Esophagus squamous epithelium (tissue), 5 donors: Measurements from ENCODE around the gene OXER1. TPM values are rescaled to one million over a fixed set of nuclear protein-coding genes. Genes with fewer than 3 reads are reported as not detected.

Experiments
- DNase-seq: peaks from one replicate; lab custom pipeline; 2025; lab: John Stamatoyannopoulos, UW
- H3K27ac ChIP-seq, 4 donors: fragments of 200-600 bp; sonication (generic); one replicate each; pipeline ENCODE4 v1.5.1; 2016 to 2019; ENCODE audit warnings: mild to moderate bottlenecking in 1 of 4
- H3K27me3 ChIP-seq, 4 donors: fragments of 200-600 bp; sonication (generic); 1 replicate in 3 of 4; 2 replicates in 1 of 4; pipeline versions ENCODE4 v1.5.1 to v1.6.0; 2017 to 2021; ENCODE audit warnings: antibody characterized with exemption in 1 of 4
- H3K36me3 ChIP-seq, 3 donors: fragments of 200-600 bp; sonication (generic); one replicate each; pipeline ENCODE4 v1.5.1; 2016 to 2019
- H3K4me1 ChIP-seq, 3 donors: fragments of 200-600 bp; sonication (generic); one replicate each; pipeline ENCODE4 v1.5.1; 2017 to 2019
- H3K4me3 ChIP-seq, 4 donors: fragments of 200-600 bp; sonication (generic); 1 replicate in 3 of 4; 2 replicates in 1 of 4; pipeline ENCODE4 v1.5.1; 2016 to 2019; ENCODE audit warnings: mild to moderate bottlenecking in 2 of 4, moderate library complexity in 1 of 4
- H3K9me3 ChIP-seq, 3 donors: fragments of 200-600 bp; sonication (generic); one replicate each; pipeline ENCODE4 v1.5.1; 2016 to 2019
- CTCF ChIP-seq, 6 experiments: fragments of 450-650 bp in 4 of 6; fragments of 200-600 bp in 2 of 6; sonication (generic) in 2 of 6; IDR thresholded peaks; one replicate each; pipeline ENCODE4 v1.5.1; 2016 to 2019; ENCODE audit warnings: antibody characterized with exemption in 6 of 6, mild to moderate bottlenecking in 4 of 6, moderate library complexity in 4 of 6
- POLR2A ChIP-seq, 4 donors: fragments of 450-650 bp; IDR thresholded peaks; one replicate each; pipeline ENCODE4 v1.6.1; 2017; ENCODE audit warnings: antibody characterized with exemption in 4 of 4, mild to moderate bottlenecking in 4 of 4, moderate library complexity in 3 of 4
- WGBS, 2 donors: methylation state at CpG; one replicate each; pipeline ENCODE4 v1.1.5; 2018; 5-methylcytosine and 5-hydroxymethylcytosine counted together
- intact Hi-C: fragments of 100-400 bp; cut with DNase I; formaldehyde crosslinking; loops from one replicate; pipeline ENCODE4 v1.15.0; 2022
- total RNA-seq, 4 donors: library from RNA; depleted of rRNA; stranded (reverse); fragments of >200 nt; gene quantifications; one replicate each; pipeline ENCODE4 v1.1.0, GENCODE V29; 2016
- donor health status: DM: yes; HTN: yes; CAD: no.

The OXER1 gene
- total RNA-seq, 4 donors from 2014 or later: 0.18 to 2.3 (median 1.1) TPM

GRCh38 chr2:42726680-42727079 lies 37.3 kb downstream of the OXER1 start:
- WGBS, 2 donors: 87 to 96% methylated on average over 2 of the region's 2 CpGs
- H3K4me3 ChIP-seq: no peak overlapping the region
- H3K27me3 ChIP-seq: no peaks in the 10 kb centered on the region
- DNase-seq: no peak
- H3K9me3 ChIP-seq: peaks cover 0 to 11% (median 6%) of the 10 kb centered on the region in 3 donors
- H3K4me1 ChIP-seq: peaks cover 0 to 13% (median 5%) of the 10 kb centered on the region in 3 donors
- H3K27ac ChIP-seq: no peak overlapping the region
- peaks cover 0 to 21% (median 0%) of the 10 kb centered on the region in 3 donors for H3K36me3 ChIP-seq
- no peak for TF ChIP-seq POLR2A (IDR thresholded peaks at IDR 0.05)
- TF ChIP-seq CTCF (IDR thresholded peaks at IDR 0.05): no peak
- intact Hi-C loops: no loop called here

- Histone ChIP-seq H3K9me3 (peaks cover 0 to 11% (median 6%) of the 10 kb centered on the region in 3 donors), H3K27me3 (no peaks in the 10 kb centered on the region), H3K4me3 (no peak overlapping the region), H3K36me3 (peaks cover 0 to 21% (median 0%) of the 10 kb centered on the region in 3 donors), H3K27ac (no peak overlapping the region), H3K4me1 (peaks cover 0 to 13% (median 5%) of the 10 kb centered on the region in 3 donors)
- TF ChIP-seq CTCF (IDR thresholded peaks at IDR 0.05): no peak
- no peak for TF ChIP-seq POLR2A (IDR thresholded peaks at IDR 0.05)
- intact Hi-C loops: no loop called here
- WGBS, 2 donors: 73 to 95% methylated on average over 1 to 4 of the region's 4 CpGs
- no peak for DNase-seq
Observed at GRCh38 chr2:42725657-42726056, 38.3 kb downstream of the OXER1 start.

GRCh38 chr2:42724886-42725285 lies 39.0 kb downstream of the OXER1 start:
- TF ChIP-seq POLR2A (IDR thresholded peaks at IDR 0.05) (no peak), CTCF (IDR thresholded peaks at IDR 0.05) (no peak)
- intact Hi-C loops: no loop called here
- no peaks in the 10 kb centered on the region for H3K27me3 ChIP-seq
- H3K4me1 ChIP-seq: peaks cover 0 to 13% (median 5%) of the 10 kb centered on the region in 3 donors
- H3K4me3 ChIP-seq: no peak overlapping the region
- peaks cover 0 to 21% (median 0%) of the 10 kb centered on the region in 3 donors for H3K36me3 ChIP-seq
- WGBS, 2 donors: 86 to 92% methylated on average over 2 of the region's 2 CpGs
- H3K9me3 ChIP-seq: peaks cover 0 to 8% (median 6%) of the 10 kb centered on the region in 3 donors
- no peak for DNase-seq
- no peak overlapping the region for H3K27ac ChIP-seq

- intact Hi-C loops: no loop called here
- no peak overlapping the region for H3K4me3 ChIP-seq
- no peaks in the 10 kb centered on the region for H3K9me3 ChIP-seq
- no peak overlapping the region for H3K27ac ChIP-seq
- H3K27me3 ChIP-seq: no peaks in the 10 kb centered on the region
- DNase-seq: no peak
- H3K4me1 ChIP-seq: peaks cover 0 to 13% (median 5%) of the 10 kb centered on the region in 3 donors
- peaks cover 0 to 13% (median 0%) of the 10 kb centered on the region in 3 donors for H3K36me3 ChIP-seq
- TF ChIP-seq CTCF (IDR thresholded peaks at IDR 0.05) (no peak), POLR2A (IDR thresholded peaks at IDR 0.05) (no peak)
Observed at GRCh38 chr2:42723465-42723864, 40.5 kb downstream of the OXER1 start.

GRCh38 chr2:42722320-42723190 lies 41.4 kb downstream of the OXER1 start:
- H3K27ac ChIP-seq: peak overlapping the region in 1 of 4 donors; percentile 28
- 44 to 53% methylated on average over 7 of the region's 7 CpGs for WGBS, 2 donors
- peak; percentile 12 for DNase-seq
- TF ChIP-seq CTCF (IDR thresholded peaks at IDR 0.05): no peak
- no peak for TF ChIP-seq POLR2A (IDR thresholded peaks at IDR 0.05)
- H3K9me3 ChIP-seq: no peaks in the 10 kb centered on the region
- intact Hi-C loops: no loop called here
- H3K4me3 ChIP-seq: no peak overlapping the region
- peaks cover 0 to 13% (median 5%) of the 10 kb centered on the region in 3 donors for H3K4me1 ChIP-seq
- peaks cover 0 to 13% (median 0%) of the 10 kb centered on the region in 3 donors for H3K36me3 ChIP-seq
- H3K27me3 ChIP-seq: no peaks in the 10 kb centered on the region
